Kidney (tissue), 14 donors: ENCODE data around the gene ZNF143. TPM values are rescaled to one million over a fixed set of nuclear protein-coding genes. Genes with fewer than 3 reads are reported as not detected.

ENCODE experiments used
- DNase-seq, 5 donors: peaks; one replicate each; pipeline ENCODE4 v3.0.0-alpha.2; 2013 to 2020
- FAIRE-seq: peaks from 2 replicates; lab custom pipeline; 2012; peaks lifted over from hg19 to GRCh38; lab: Jason Lieb, UNC
- H3K27ac ChIP-seq, 2 donors: one replicate each; pipeline ENCODE4 v1.7.0; 2013; ENCODE audit warnings: low read depth in 2 of 2, low read length in 2 of 2, inconsistent platforms in 1 of 2
- H3K27me3 ChIP-seq: one replicate; pipeline ENCODE4 v1.7.1; 2013; ENCODE audit warnings: low read length, inconsistent platforms; ENCODE audit not compliant: control insufficient read depth, insufficient read depth
- H3K36me3 ChIP-seq, 3 donors: one replicate each; pipeline versions ENCODE4 v1.7.0 to v1.7.1; 2013; ENCODE audit warnings: low read length in 3 of 3, control low read depth in 1 of 3, inconsistent platforms in 1 of 3; ENCODE audit not compliant: insufficient read depth in 3 of 3, control insufficient read depth in 2 of 3
- H3K4me1 ChIP-seq, 3 donors: one replicate each; pipeline versions ENCODE4 v1.7.0 to v1.7.1; 2013; ENCODE audit warnings: low read length in 3 of 3, inconsistent platforms in 1 of 3, low read depth in 1 of 3; ENCODE audit not compliant: control insufficient read depth in 2 of 3, insufficient read depth in 2 of 3
- H3K4me3 ChIP-seq, 3 donors: one replicate each; pipeline versions ENCODE4 v1.7.0 to v1.8.1; 2013; ENCODE audit warnings: low read length in 3 of 3, control low read depth in 1 of 3, inconsistent platforms in 1 of 3
- H3K9ac ChIP-seq, 3 donors: one replicate each; pipeline versions ENCODE4 v1.7.0 to v1.7.1; 2013; ENCODE audit warnings: low read length in 3 of 3, control low read depth in 1 of 3, inconsistent platforms in 1 of 3
- H3K9me3 ChIP-seq, 3 donors: one replicate each; pipeline versions ENCODE4 v1.7.0 to v1.7.1; 2013; ENCODE audit warnings: low read length in 3 of 3, control low read depth in 1 of 3, inconsistent platforms in 1 of 3; ENCODE audit not compliant: control insufficient read depth in 2 of 3, insufficient read depth in 1 of 3
- CTCF ChIP-seq: IDR thresholded peaks from 3 replicates; pipeline ENCODE4 v1.5.1; 2012; ENCODE audit warnings: mild to moderate bottlenecking, moderate library complexity, borderline replicate concordance; ENCODE audit not compliant: insufficient read depth; ENCODE audit errors: extremely low read depth
- intact Hi-C: fragments of 100-400 bp; cut with DNase I; formaldehyde crosslinking; loops from one replicate; pipeline ENCODE4 v1.11.1; 2022
- polyA plus RNA-seq: library from polyadenylated mRNA; stranded (reverse); fragments of 350-450 nt; fragmentation: Illumina TruSeq; extraction: RNeasy Lipid Tissue Mini Kit (QIAGEN cat#74804); gene quantifications from one replicate; pipeline ENCODE4 v1.2.3, GENCODE V29; 2014; ENCODE audit warnings: low read depth, low replicate concordance; ENCODE audit not compliant: insufficient read depth
- total RNA-seq: library from RNA; stranded (reverse); fragmentation: NEBNext Ultra II Directional; extraction: Animal tissue kit (Norgen Biotek cat#: 25700); gene quantifications from one replicate; pipeline ENCODE4 v1.2.1, GENCODE V29; 2021
- donor health status: control.
- donor health status: control.
- donor health status: control.
- donor health status: control.
- donor health status: control.
- donor health status: DM: yes; HTN: yes; CAD: no.
- donor health status: Normal renal cell carcinoma (clear cell type).

The ZNF143 gene
- total and polyA plus RNA-seq, 2 donors from 2014 or later = 8.6 to 30.3 TPM

GRCh38 chr11:9518835-9519410 lies 58.1 kb downstream of the ZNF143 start:
- DNase-seq (no peak), FAIRE-seq (no peak)
- Histone ChIP-seq H3K9me3 (no peaks in the 10 kb centered on the region), H3K36me3 (peaks cover 6 to 9% (median 8%) of the 10 kb centered on the region in 3 donors), H3K4me1 (no peaks in the 10 kb centered on the region), H3K4me3 (no peak overlapping the region), H3K27ac (no peak overlapping the region), H3K27me3 (no peaks in the 10 kb centered on the region), H3K9ac (no peak overlapping the region)
- TF ChIP-seq CTCF = no peak
- intact Hi-C loops = no loop called here

- peaks cover 0 to 5% (median 0%) of the 10 kb centered on the region in 3 donors for H3K4me1 ChIP-seq
- no peak for DNase-seq
- TF ChIP-seq CTCF = no peak
- no peak overlapping the region for H3K4me3 ChIP-seq
- no peaks in the 10 kb centered on the region for H3K9me3 ChIP-seq
- no peak overlapping the region for H3K9ac ChIP-seq
- H3K27ac ChIP-seq = no peak overlapping the region
- FAIRE-seq = no peak
- no peaks in the 10 kb centered on the region for H3K27me3 ChIP-seq
- peaks cover 0 to 5% (median 4%) of the 10 kb centered on the region in 3 donors for H3K36me3 ChIP-seq
- intact Hi-C loops = no loop called here
These were observed 63.2 kb downstream of the ZNF143 start for GRCh38 chr11:9524001-9524400.

- H3K4me1 ChIP-seq = peaks cover under 1 to 9% (median 5%) of the 10 kb centered on the region in 3 donors
- H3K27me3 ChIP-seq = no peaks in the 10 kb centered on the region
- no peak overlapping the region for H3K27ac ChIP-seq
- DNase-seq (no peak), FAIRE-seq (no peak)
- H3K9me3 ChIP-seq = no peaks in the 10 kb centered on the region
- TF ChIP-seq CTCF = no peak
- H3K9ac ChIP-seq = no peak overlapping the region
- H3K4me3 ChIP-seq = no peak overlapping the region
- intact Hi-C loops = no loop called here
- peaks cover 0 to 5% (median 4%) of the 10 kb centered on the region in 3 donors for H3K36me3 ChIP-seq
These were observed 64.3 kb downstream of the ZNF143 start for GRCh38 chr11:9525116-9525515.
